ENCODE measurements around the gene SLC35F4.

DNA sequence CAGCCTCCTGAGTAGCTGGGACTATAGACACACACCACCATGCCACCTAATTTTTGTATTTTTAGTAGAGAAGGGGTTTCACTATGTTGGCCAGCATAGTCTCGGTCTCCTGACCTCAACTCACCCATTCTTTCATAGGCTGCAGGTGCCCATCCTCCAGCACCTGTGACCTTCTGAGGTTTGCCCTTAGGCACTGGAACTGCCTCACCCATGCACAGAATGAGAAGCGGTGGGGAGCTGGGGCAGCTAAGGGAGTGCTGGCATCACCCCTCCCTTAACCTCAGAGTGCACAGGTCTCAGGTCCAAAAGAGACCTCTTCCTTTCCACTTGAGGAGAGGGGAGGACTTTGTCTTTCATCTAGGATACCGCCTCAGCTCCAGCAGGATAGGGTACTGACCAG is 194.9 kb downstream of the SLC35F4 start:
- TF ChIP-seq RXRA (IDR thresholded peaks at IDR 0.05; ENCODE audit: insufficient read depth, low read depth, low read length) (no peak), POLR2AphosphoS5 (IDR thresholded peaks at IDR 0.05; ENCODE audit: low read depth, low read length) (no peak), CHD2 (IDR thresholded peaks at IDR 0.05; ENCODE audit: low read length) (no peak)
- TF ChIP-seq, protein P1, sequence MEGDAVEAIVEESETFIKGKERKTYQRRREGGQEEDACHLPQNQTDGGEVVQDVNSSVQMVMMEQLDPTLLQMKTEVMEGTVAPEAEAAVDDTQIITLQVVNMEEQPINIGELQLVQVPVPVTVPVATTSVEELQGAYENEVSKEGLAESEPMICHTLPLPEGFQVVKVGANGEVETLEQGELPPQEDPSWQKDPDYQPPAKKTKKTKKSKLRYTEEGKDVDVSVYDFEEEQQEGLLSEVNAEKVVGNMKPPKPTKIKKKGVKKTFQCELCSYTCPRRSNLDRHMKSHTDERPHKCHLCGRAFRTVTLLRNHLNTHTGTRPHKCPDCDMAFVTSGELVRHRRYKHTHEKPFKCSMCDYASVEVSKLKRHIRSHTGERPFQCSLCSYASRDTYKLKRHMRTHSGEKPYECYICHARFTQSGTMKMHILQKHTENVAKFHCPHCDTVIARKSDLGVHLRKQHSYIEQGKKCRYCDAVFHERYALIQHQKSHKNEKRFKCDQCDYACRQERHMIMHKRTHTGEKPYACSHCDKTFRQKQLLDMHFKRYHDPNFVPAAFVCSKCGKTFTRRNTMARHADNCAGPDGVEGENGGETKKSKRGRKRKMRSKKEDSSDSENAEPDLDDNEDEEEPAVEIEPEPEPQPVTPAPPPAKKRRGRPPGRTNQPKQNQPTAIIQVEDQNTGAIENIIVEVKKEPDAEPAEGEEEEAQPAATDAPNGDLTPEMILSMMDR (IDR thresholded peaks at IDR 0.05; ENCODE audit: control extremely low read depth in 1 of 3, insufficient read depth in 1 of 3, low read depth in 1 of 3, low read length in 3 of 3) = no peak
- TF ChIP-seq, protein P2, sequence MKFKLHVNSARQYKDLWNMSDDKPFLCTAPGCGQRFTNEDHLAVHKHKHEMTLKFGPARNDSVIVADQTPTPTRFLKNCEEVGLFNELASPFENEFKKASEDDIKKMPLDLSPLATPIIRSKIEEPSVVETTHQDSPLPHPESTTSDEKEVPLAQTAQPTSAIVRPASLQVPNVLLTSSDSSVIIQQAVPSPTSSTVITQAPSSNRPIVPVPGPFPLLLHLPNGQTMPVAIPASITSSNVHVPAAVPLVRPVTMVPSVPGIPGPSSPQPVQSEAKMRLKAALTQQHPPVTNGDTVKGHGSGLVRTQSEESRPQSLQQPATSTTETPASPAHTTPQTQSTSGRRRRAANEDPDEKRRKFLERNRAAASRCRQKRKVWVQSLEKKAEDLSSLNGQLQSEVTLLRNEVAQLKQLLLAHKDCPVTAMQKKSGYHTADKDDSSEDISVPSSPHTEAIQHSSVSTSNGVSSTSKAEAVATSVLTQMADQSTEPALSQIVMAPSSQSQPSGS (IDR thresholded peaks at IDR 0.05; ENCODE audit: low read length) = no peak
